Prostate gland (tissue), 2 donors: ENCODE measurements around the gene DISP2. TPM values are rescaled to one million over a fixed set of nuclear protein-coding genes. Genes with fewer than 3 reads are reported as not detected.

ENCODE experiments used
- DNase-seq: peaks from one replicate; pipeline ENCODE4 v3.0.0-alpha.2; 2019; ENCODE audit warnings: low spot score
- H3K27ac ChIP-seq, 2 donors: fragments of 200-600 bp; sonication (generic); 2 replicates each; pipeline ENCODE4 v1.5.1; 2017 to 2019
- H3K27me3 ChIP-seq: fragments of 200-600 bp; sonication (generic); replicated peaks from 2 replicates; pipeline ENCODE4 v1.5.1; 2019; ENCODE audit not compliant: insufficient read depth
- H3K36me3 ChIP-seq, 2 donors: fragments of 200-600 bp; sonication (generic); 1 replicate in 1 of 2; 2 replicates in 1 of 2; pipeline versions ENCODE4 v1.5.1 to v1.8.1; 2017 to 2019
- H3K4me1 ChIP-seq: fragments of 200-600 bp; sonication (generic); replicated peaks from 2 replicates; pipeline ENCODE4 v1.5.1; 2019
- H3K4me3 ChIP-seq, 2 donors: fragments of 200-600 bp; sonication (generic); 2 replicates each; pipeline ENCODE4 v1.5.1; 2017 to 2019
- H3K9me3 ChIP-seq: fragments of 200-600 bp; sonication (generic); 2 replicates; pipeline ENCODE4 v1.5.1; 2017
- CTCF ChIP-seq, 4 experiments: fragments of 200-600 bp in 2 of 4; fragments of 450-650 bp in 2 of 4; sonication (generic) in 2 of 4; IDR thresholded peaks; 1 replicate in 3 of 4; 2 replicates in 1 of 4; pipeline ENCODE4 v1.5.1; 2016 to 2019; ENCODE audit warnings: antibody characterized with exemption in 4 of 4, mild to moderate bottlenecking in 2 of 4, moderate library complexity in 2 of 4
- POLR2A ChIP-seq: fragments of 450-650 bp; IDR thresholded peaks from one replicate; pipeline ENCODE4 v1.6.1; 2016; ENCODE audit warnings: antibody characterized with exemption, mild to moderate bottlenecking
- POLR2AphosphoS5 ChIP-seq: sonication (generic); formaldehyde crosslinking; IDR thresholded peaks from one replicate; pipeline ENCODE4 v1.6.1; 2017; ENCODE audit warnings: antibody characterized with exemption
- WGBS: methylation state at CpG from one replicate; pipeline ENCODE4 v1.1.5; 2018; 5-methylcytosine and 5-hydroxymethylcytosine counted together
- intact Hi-C: fragments of 100-400 bp; cut with DNase I; formaldehyde crosslinking; loops from one replicate; pipeline ENCODE4 v1.14.2; 2022
- total RNA-seq, 2 donors: library from RNA; depleted of rRNA; stranded (reverse); fragments of >200 nt; gene quantifications; one replicate each; pipeline ENCODE4 v1.1.0, GENCODE V29; 2016

DISP2 gene
- total RNA-seq, 2 donors from 2014 or later = 0.27 to 1.6 TPM

GRCh38 chr15:40338921-40339620, 18.9 kb upstream of the DISP2 start:
- peak overlapping the region; percentile 88 to 93 for H3K27ac ChIP-seq
- WGBS = 58% methylated on average over 11 of the region's 11 CpGs
- DNase-seq = no peak
- no peaks in the 10 kb centered on the region for H3K9me3 ChIP-seq
- H3K27me3 ChIP-seq = no peaks in the 10 kb centered on the region
- intact Hi-C loops = loop anchor here (5.0 kb wide), 1 partner anchor 62 kb away; no protein-coding TSS in a partner anchor
- no peaks in the 10 kb centered on the region for H3K36me3 ChIP-seq
- TF ChIP-seq POLR2A (no peak), POLR2AphosphoS5 (no peak), CTCF (IDR thresholded peaks at IDR 0.05) (no peak)
- H3K4me3 ChIP-seq = peak overlapping the region; percentile 28 to 40
- H3K4me1 ChIP-seq = peaks cover 20% of the 10 kb centered on the region

DNA sequence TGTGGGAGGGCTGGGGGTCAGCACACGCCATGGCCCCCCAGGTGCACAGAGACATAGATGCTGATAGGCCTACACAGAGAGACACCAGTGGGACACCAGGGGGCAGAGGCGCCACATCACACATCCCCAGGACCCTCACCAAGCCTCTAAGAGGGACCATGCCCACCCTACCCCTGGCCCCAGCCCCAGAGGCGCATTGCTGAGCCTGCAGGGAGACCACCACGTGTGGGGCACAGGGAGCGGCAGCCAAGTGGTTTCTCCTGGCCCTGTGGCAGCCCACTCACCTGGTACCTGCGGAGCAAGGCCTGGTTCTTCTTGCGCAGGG, 18.4 kb upstream of the DISP2 start:
- peaks cover 20% of the 10 kb centered on the region for H3K4me1 ChIP-seq
- H3K36me3 ChIP-seq = no peaks in the 10 kb centered on the region
- 72% methylated on average over 7 of the region's 7 CpGs for WGBS
- no peaks in the 10 kb centered on the region for H3K27me3 ChIP-seq
- TF ChIP-seq POLR2A (no peak), CTCF (IDR thresholded peaks at IDR 0.05) (no peak), POLR2AphosphoS5 (no peak)
- intact Hi-C loops = loop anchor here (5.0 kb wide), 1 partner anchor 62 kb away; no protein-coding TSS in a partner anchor
- DNase-seq = no peak
- H3K27ac ChIP-seq = peak overlapping the region; percentile 88 to 93
- peak overlapping the region; percentile 28 to 40 for H3K4me3 ChIP-seq
- H3K9me3 ChIP-seq = no peaks in the 10 kb centered on the region

GRCh38 chr15:40340038-40340739, 17.8 kb upstream of the DISP2 start:
- Histone ChIP-seq H3K9me3 (no peaks in the 10 kb centered on the region), H3K4me3 (peak overlapping the region; percentile 28 to 40), H3K36me3 (no peaks in the 10 kb centered on the region), H3K27ac (peak overlapping the region; percentile 88 to 93), H3K27me3 (no peaks in the 10 kb centered on the region), H3K4me1 (peaks cover 20% of the 10 kb centered on the region)
- 15% methylated on average over 14 of the region's 14 CpGs for WGBS
- TF ChIP-seq POLR2AphosphoS5 (peak; percentile 67), CTCF (IDR thresholded peaks at IDR 0.05) (no peak)
- intact Hi-C loops = loop anchor here (2.0 to 5.0 kb wide), 2 partner anchors 17 to 67 kb away; partner anchors contain the start of genes INAFM2 and IVD
- DNase-seq = peak; percentile 69

GRCh38 chr15:40340740-40341400, 17.1 kb upstream of the DISP2 start, which contains the start of gene CCDC9B:
Gene CCDC9B (minus strand): TSS chr15:40340939. CDS start chr15:40340819, 120 bp downstream.
- no peaks in the 10 kb centered on the region for H3K27me3 ChIP-seq
- peaks cover 20% of the 10 kb centered on the region for H3K4me1 ChIP-seq
- H3K36me3 ChIP-seq = no peaks in the 10 kb centered on the region
- intact Hi-C loops = loop anchor here (2.0 to 5.0 kb wide), 2 partner anchors 18 to 66 kb away; partner anchors contain the start of genes INAFM2 and IVD
- DNase-seq = peak; percentile 90
- WGBS = 15% methylated on average over 13 of the region's 17 CpGs
- H3K4me3 ChIP-seq = peak within 1 kb of the TSS; percentile 28 to 40
- H3K9me3 ChIP-seq = no peaks in the 10 kb centered on the region
- peak within 1 kb of the TSS; percentile 88 to 93 for H3K27ac ChIP-seq
- peak in 2 of 4 experiments; percentile 2 to 12 for TF ChIP-seq CTCF (IDR thresholded peaks at IDR 0.05)
- peak; percentile 82 for TF ChIP-seq POLR2AphosphoS5
- TF ChIP-seq POLR2A = peak; percentile 62
